DMS53 (cell line): ENCODE measurements around the gene SLC22A1.
"Not testable (repeated sequence)": the region's sequence is repeated elsewhere in the genome, so short reads cannot be mapped to it uniquely, and the experiment has no call there.

Experiments
- DNase-seq: peaks from one replicate; lab custom pipeline; 2025; lab: John Stamatoyannopoulos, UW

The SLC22A1 gene

DNA sequence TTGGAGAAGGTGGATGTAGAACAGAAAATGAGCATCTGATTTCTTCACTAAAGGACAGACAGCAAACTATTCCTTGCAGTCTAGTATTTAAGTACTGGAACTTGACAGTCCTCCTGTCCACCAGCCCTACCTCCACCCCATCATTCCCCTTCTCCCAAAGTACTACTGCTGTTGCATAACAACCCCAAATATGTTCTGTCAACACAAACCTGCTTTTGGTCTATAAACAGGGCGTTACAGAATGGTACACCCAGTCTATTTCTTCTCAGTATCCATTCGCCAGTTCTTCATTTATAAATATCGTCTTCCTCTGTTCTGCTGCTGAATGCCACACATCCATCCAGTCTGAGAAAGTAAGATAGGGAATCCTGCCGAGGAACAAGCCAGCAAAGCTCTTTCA is 27.7 kb upstream of the SLC22A1 start:
- no peak for DNase-seq

GRCh38 chr6:160095146-160095845 is 26.3 kb upstream of the SLC22A1 start:
- DNase-seq, result no peak

DNA sequence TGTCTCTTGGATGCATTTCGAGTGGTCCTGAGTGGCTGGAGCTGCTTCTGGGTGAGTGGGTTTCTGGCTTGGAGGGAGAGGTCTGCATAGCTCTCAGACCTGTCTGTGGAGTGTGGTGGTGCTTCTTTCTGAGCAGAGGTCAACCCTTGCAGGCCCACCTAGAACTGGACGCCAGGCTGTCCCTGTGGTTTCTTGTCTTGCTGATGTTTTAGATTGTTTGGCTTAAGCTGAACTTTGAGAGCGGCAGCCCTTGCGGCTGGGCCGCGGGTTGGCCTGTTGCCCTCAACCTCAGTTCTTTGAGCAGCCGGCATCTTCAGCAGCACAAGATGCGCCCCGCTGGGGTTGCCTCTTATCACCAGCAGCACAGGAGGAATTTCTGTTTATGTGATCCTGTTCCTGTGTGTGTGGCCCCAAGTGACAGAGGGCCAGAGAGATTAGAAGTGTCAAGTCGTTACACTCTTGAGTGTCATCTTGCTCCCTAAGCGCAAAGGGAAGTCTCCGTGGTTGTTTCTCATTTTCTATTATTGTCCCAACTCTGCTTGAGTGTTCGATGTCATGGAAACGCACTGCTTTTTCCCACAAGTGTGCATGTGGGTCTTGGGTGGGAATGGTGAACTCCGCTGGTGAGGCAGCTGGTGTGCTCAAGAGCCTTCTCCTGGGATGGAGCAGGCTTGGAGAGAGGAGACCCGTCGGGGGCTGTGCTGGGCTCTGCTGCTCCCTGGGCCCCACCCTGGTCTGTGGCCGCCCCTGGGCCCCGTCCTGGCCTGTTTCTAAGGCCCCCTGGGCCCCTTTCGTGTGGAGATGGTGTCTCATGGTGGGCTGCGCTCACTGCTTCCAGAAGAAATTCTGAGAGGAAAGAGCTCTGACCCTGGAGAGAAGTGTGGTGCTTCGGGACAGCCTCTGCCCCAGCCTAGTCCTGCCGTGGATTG is 20.1 kb upstream of the SLC22A1 start:
- no peak for DNase-seq

DNA sequence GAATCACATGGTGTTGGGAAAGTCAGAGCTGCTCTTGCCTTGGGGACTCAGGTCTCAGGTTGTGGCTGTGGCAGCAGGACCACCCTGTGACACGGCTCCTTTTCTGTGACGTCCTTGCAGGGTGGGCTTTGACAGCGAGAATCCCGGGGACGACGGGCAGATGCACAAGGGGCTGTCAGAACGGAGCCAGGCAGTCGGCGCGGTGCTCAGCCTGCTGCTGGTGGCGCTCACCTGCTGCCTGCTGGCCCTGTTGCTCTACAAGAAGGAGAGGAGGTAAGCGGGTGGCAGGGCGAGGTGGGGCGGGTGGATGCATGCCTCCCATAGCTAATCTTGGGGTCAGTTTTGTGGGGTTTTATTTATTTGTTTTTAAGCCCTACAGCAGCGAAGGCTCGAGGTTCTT is 19.2 kb upstream of the SLC22A1 start:
- DNase-seq, result no peak

GRCh38 chr6:160102956-160103824 is 18.4 kb upstream of the SLC22A1 start:
- DNase-seq, result peak; percentile 42

DNA sequence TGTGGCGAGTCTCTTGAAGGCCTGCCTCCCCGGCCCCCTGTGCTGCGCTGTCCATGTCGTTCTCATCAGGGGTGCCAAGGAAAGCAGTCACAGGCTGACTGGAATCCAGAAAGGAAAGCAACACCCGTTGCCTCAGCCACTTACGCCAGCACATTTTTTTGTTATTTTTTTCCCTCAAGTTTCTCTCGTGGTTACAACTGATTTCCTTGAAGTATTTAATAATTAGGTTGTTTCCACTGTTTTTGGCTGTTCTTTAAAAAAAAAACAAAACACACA is 17.9 kb upstream of the SLC22A1 start:
- DNase-seq, result no peak

DNA sequence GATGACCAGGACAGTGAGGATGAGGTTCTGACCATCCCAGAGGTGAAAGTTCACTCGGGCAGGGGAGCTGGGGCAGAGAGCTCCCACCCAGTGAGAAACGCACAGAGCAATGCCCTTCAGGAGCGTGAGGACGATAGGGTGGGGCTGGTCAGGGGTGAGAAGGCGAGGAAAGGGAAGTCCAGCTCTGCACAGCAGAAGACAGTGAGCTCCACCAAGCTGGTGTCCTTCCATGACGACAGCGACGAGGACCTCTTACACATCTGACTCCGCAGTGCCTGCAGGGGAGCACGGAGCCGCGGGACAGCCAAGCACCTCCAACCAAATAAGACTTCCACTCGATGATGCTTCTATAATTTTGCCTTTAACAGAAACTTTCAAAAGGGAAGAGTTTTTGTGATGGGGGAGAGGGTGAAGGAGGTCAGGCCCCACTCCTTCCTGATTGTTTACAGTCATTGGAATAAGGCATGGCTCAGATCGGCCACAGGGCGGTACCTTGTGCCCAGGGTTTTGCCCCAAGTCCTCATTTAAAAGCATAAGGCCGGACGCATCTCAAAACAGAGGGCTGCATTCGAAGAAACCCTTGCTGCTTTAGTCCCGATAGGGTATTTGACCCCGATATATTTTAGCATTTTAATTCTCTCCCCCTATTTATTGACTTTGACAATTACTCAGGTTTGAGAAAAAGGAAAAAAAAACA is 16.6 kb upstream of the SLC22A1 start:
- no peak for DNase-seq

- no peak for DNase-seq
Observed at GRCh38 chr6:160106010-160106409, 15.6 kb upstream of the SLC22A1 start.

DNA sequence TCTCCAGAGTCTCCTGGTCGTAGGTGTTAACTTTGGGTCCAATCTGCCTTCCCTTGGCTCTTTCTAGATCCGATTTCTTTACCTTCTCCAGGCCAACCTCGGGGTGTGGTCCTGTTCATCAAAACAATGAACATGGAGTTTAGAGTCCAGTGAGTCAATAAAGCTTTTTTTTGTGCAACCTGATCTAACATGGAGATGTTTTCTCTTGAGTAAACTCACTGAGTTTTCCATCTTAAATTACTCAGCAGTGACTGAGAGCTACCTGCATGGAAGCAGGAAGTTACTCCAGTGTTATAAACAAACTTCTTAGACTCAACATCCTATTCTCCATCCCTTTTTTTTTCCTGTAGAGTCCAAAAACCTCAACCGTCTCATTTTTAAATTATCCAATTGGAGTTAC is 14.9 kb upstream of the SLC22A1 start:
- no peak for DNase-seq

GRCh38 chr6:160108077-160108476 is 13.5 kb upstream of the SLC22A1 start:
- DNase-seq, result no peak

DNA sequence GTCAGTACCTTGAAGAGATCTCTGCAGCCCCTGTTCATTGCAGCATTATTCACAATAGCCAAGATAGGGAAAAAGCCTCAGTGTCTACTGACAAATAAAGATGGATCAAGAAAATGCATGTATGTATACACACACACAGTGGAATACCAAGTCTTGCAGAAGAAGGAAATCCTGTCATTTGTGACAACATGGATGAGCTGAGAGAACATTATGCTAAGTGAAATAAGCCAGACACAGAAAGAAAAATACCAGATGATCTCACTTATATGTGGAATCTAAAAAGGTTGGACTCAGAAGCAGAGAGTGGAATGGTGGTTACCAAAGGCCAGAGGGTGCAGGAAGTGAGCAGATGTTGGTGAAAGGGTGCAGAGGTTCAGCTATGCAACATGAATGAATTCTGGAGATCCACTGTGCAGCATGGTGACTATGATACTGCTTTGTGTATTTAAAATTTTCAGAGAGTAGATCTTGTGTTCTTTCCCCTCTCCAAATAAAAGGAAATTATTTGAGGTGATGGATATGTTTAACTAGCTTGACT is 11.0 kb upstream of the SLC22A1 start:
- DNase-seq, result no peak

GRCh38 chr6:160111806-160112205 is 9.8 kb upstream of the SLC22A1 start:
- no peak for DNase-seq

GRCh38 chr6:160112628-160113299 is 8.9 kb upstream of the SLC22A1 start:
- no peak for DNase-seq

GRCh38 chr6:160114536-160114935 is 7.1 kb upstream of the SLC22A1 start:
- DNase-seq, result not testable (repeated sequence)

DNA sequence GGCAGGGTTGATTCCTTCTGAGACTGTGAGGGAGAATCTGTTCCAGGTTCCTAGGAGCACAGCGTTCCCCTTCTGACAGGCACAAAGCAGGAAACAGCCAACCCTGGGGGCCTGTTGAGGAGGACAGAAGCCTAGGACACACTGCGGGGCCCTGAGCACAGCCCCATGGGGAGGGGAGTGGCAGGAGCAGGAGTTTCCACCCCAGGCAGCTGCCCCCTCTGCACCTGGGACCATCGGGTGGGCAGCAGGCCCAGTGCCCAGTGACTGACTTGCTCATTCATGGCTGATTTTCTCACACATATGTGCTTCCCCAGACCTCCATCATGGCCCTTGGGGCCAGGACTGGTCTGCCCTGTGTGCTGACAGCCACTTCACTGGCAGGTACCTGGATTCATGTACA is 6.2 kb upstream of the SLC22A1 start:
- no peak for DNase-seq

- no peak for DNase-seq
Observed at GRCh38 chr6:160116411-160116810, 5.2 kb upstream of the SLC22A1 start.

DNA sequence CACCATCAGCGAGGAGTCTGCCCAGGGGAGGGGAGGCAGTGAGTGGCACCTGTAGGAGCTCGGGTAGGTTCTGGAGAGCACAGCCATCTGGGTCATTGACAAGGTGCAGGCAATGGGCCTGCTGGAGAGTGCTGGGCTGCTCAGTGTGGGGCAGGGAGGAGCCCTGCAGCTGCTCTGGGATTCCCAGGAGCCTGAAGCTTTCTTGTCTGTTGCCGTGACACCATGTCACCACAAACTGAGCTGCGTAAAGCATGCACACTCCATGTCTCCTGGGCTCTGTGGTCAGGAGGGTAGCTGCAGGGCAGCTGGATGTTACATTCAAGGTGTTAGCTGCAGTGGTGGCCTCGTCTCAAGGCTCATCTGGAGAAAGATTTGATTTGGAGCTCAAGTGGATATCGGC is 4.5 kb upstream of the SLC22A1 start:
- DNase-seq, result no peak

GRCh38 chr6:160118620-160119229 is 2.9 kb upstream of the SLC22A1 start:
- no peak for DNase-seq

DNA sequence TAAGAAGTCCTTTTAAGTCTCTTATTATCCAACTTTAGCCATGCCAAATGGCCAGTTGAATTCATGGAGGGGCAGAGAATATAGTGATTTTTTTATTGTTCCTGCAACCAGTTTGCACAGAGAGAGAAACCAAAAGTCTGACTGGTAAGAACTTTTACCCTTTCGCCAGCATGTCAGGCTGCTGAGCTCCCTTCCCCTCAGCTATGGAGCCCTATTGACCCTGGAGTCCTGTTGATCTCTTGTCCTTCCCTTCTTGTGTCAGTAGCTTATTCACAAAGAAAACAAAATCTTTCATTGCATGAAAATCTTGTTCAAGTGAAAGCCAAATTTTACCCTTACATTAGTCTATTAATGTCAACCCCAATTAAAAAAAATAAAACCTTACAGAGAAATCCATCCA is 1.5 kb upstream of the SLC22A1 start:
- no peak for DNase-seq

DNA sequence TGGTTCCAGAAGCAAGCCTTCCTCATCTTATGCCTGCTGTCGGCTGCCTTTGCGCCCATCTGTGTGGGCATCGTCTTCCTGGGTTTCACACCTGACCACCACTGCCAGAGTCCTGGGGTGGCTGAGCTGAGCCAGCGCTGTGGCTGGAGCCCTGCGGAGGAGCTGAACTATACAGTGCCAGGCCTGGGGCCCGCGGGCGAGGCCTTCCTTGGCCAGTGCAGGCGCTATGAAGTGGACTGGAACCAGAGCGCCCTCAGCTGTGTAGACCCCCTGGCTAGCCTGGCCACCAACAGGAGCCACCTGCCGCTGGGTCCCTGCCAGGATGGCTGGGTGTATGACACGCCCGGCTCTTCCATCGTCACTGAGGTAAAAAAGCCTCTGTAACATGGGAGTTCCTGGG is 366 bp downstream of the SLC22A1 start:
- DNase-seq, result no peak

DNA sequence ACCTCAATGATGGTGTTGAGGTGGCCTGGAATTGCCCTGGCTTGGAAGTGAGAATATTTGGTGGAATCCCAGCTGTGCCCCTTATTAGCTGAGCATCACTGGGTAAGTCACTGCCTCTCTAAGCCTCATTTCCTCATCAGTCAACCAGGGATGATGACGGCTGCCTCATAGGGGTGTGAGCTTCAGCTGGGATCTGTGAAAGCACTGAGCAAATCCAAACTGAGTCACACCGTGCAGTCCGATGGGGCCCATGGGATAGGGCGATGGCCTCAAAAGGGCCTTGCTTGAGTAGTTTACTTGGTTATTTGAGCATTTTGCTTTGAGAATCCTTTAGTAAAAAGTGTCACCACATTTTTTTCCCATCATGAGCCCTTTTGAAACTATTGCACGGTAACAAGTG is 1.1 kb downstream of the SLC22A1 start:
- no peak for DNase-seq
